ENCODE measurements around the gene SORBS2.

DNA sequence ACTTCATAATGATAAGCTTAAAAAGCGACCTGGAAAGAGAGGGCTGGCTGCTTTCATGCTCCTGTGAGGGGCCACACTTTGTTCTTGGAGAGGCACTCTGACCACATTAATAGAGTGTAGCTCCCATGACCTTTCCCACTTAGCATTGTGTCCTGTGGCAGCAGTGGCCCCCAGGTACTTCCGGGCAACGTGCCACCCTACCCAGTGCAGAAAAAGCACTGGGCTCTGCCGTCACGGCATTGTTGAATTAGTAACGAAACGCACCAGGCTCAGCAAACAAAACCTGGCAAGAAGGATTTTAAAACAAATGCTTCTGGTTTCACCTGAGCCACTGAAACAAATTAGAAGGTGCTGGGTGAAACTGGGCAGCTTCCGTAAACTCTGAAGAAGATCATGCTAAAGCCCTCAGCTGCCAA is 5.4 kb upstream of the SORBS2 start:
- TF ChIP-seq, protein P1, sequence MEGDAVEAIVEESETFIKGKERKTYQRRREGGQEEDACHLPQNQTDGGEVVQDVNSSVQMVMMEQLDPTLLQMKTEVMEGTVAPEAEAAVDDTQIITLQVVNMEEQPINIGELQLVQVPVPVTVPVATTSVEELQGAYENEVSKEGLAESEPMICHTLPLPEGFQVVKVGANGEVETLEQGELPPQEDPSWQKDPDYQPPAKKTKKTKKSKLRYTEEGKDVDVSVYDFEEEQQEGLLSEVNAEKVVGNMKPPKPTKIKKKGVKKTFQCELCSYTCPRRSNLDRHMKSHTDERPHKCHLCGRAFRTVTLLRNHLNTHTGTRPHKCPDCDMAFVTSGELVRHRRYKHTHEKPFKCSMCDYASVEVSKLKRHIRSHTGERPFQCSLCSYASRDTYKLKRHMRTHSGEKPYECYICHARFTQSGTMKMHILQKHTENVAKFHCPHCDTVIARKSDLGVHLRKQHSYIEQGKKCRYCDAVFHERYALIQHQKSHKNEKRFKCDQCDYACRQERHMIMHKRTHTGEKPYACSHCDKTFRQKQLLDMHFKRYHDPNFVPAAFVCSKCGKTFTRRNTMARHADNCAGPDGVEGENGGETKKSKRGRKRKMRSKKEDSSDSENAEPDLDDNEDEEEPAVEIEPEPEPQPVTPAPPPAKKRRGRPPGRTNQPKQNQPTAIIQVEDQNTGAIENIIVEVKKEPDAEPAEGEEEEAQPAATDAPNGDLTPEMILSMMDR (IDR thresholded peaks at IDR 0.05) = no peak
- TF ChIP-seq POLR2A (IDR thresholded peaks at IDR 0.05) = no peak

Measured in gastroesophageal sphincter (tissue), 3 donors.